ENCODE results near the gene KIAA0753.

- TF ChIP-seq CTCF (IDR thresholded peaks at IDR 0.05; ENCODE audit: insufficient read depth, low read length) (no peak), POLR2AphosphoS5 (IDR thresholded peaks at IDR 0.05; ENCODE audit: low read depth) (no peak), SPI1 (IDR thresholded peaks at IDR 0.05; ENCODE audit: borderline replicate concordance, low read depth) (no peak), REST (IDR thresholded peaks at IDR 0.05; ENCODE audit: insufficient replicate concordance, low read depth) (no peak), GABPA (IDR thresholded peaks at IDR 0.05; ENCODE audit: low read depth) (no peak)
Measured at GRCh38 chr17:6592173-6592572, 48.3 kb downstream of the KIAA0753 start.

Measured in HL-60 (cell line).